Gastrocnemius medialis (tissue), 4 donors: ENCODE measurements around the gene FKBP1A.

ENCODE experiments used
- CTCF ChIP-seq, 5 experiments: fragments of 450-650 bp in 3 of 5; fragments of 200-600 bp in 2 of 5; sonication (generic) in 2 of 5; IDR thresholded peaks in 4 of 5; conservative IDR thresholded peaks in 1 of 5; 1 replicate in 4 of 5; 2 replicates in 1 of 5; pipeline ENCODE4 v1.5.1; 2016 to 2019; ENCODE audit warnings: antibody characterized with exemption in 5 of 5, mild to moderate bottlenecking in 3 of 5, moderate library complexity in 3 of 5
- POLR2A ChIP-seq, 2 donors: fragments of 450-650 bp; IDR thresholded peaks; one replicate each; pipeline ENCODE4 v1.6.1; 2017; ENCODE audit warnings: antibody characterized with exemption in 2 of 2, mild to moderate bottlenecking in 2 of 2, moderate library complexity in 2 of 2

- no peak for TF ChIP-seq CTCF (IDR thresholded peaks at IDR 0.05 in 4 of 5, conservative IDR thresholded peaks at IDR 0.05 in 1 of 5)
- TF ChIP-seq POLR2A (IDR thresholded peaks at IDR 0.05) = no peak
Observed at GRCh38 chr20:1427457-1428054, 34.7 kb upstream of the FKBP1A start.
